MCF 10A (cell line): ENCODE data around the gene SNTG2. TPM values are rescaled to one million over a fixed set of nuclear protein-coding genes. Genes with fewer than 3 reads are reported as not detected.

ENCODE experiments used
- BruUV-seq: library from RNA; stranded (reverse); fragments of 400-500 nt; replicated peaks from 2 replicates; lab custom pipeline; 2021; lab: Mats Ljungman, UMichigan
- CTCF ChIA-PET: fragments of 300-600 bp; sonication (Branson Sonifier 250); formaldehyde crosslinking; extraction: SDS; loops from one replicate; lab custom pipeline; 2021; ENCODE audit warnings: antibody characterized with exemption, inconsistent platforms; lab: Yijun Ruan, JAX
- POLR2A ChIA-PET: fragments of 300-600, 350-650 bp; sonication (Branson Sonifier 250); formaldehyde crosslinking; extraction: SDS; loops from one replicate; lab custom pipeline; 2020; ENCODE audit warnings: antibody characterized with exemption, inconsistent platforms; lab: Yijun Ruan, JAX
- DNase-seq: peaks from one replicate; pipeline ENCODE4 v3.0.0-alpha.2; 2018; ENCODE audit not compliant: unreplicated experiment
- H3K27ac Mint-ChIP-seq: one replicate; pipeline ENCODE4 v1.8.0; 2022; ENCODE audit warnings: mild to moderate bottlenecking, low read depth, mixed read lengths; ENCODE audit not compliant: unreplicated experiment
- H3K27me3 Mint-ChIP-seq: one replicate; pipeline ENCODE4 v1.8.0; 2022; ENCODE audit warnings: mixed read lengths; ENCODE audit not compliant: insufficient read depth, unreplicated experiment
- H3K36me3 Mint-ChIP-seq: one replicate; pipeline ENCODE4 v1.8.0; 2022; ENCODE audit warnings: mild to moderate bottlenecking, moderate library complexity, mixed read lengths; ENCODE audit not compliant: insufficient read depth, unreplicated experiment
- H3K4me1 Mint-ChIP-seq: one replicate; pipeline ENCODE4 v1.8.0; 2022; ENCODE audit warnings: mixed read lengths; ENCODE audit not compliant: insufficient read depth, unreplicated experiment
- H3K4me3 Mint-ChIP-seq: one replicate; pipeline ENCODE4 v1.8.0; 2022; ENCODE audit warnings: mild to moderate bottlenecking, moderate library complexity, mixed read lengths; ENCODE audit not compliant: unreplicated experiment
- H3K9me3 Mint-ChIP-seq: one replicate; pipeline ENCODE4 v1.8.0; 2022; ENCODE audit warnings: mixed read lengths; ENCODE audit not compliant: unreplicated experiment
- intact Hi-C: fragments of 100-400 bp; cut with micrococcal nuclease; formaldehyde crosslinking; loops from 2 replicates; pipeline ENCODE4 v1.14.1; 2022
- total RNA-seq: library from RNA; stranded (reverse); gene quantifications from 2 replicates; pipeline ENCODE4 v1.2.3, GENCODE V29; 2022
- TF ChIP-seq, protein P1 (sequence below): fragments of 200-600 bp; IDR thresholded peaks from one replicate; pipeline ENCODE4 v1.8.0; 2022; ENCODE audit warnings: antibody characterized with exemption, mild to moderate bottlenecking; ENCODE audit not compliant: unreplicated experiment

Gene SNTG2
- total RNA-seq, 1 experiment from 2014 or later, result not detected

- TF ChIP-seq, protein P1, sequence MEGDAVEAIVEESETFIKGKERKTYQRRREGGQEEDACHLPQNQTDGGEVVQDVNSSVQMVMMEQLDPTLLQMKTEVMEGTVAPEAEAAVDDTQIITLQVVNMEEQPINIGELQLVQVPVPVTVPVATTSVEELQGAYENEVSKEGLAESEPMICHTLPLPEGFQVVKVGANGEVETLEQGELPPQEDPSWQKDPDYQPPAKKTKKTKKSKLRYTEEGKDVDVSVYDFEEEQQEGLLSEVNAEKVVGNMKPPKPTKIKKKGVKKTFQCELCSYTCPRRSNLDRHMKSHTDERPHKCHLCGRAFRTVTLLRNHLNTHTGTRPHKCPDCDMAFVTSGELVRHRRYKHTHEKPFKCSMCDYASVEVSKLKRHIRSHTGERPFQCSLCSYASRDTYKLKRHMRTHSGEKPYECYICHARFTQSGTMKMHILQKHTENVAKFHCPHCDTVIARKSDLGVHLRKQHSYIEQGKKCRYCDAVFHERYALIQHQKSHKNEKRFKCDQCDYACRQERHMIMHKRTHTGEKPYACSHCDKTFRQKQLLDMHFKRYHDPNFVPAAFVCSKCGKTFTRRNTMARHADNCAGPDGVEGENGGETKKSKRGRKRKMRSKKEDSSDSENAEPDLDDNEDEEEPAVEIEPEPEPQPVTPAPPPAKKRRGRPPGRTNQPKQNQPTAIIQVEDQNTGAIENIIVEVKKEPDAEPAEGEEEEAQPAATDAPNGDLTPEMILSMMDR, result no peak
- peaks cover 16% of the 10 kb centered on the region for H3K9me3 Mint-ChIP-seq
- intact Hi-C loops, result no loop called here
- no peak overlapping the region for H3K27ac Mint-ChIP-seq
- no peaks in the 10 kb centered on the region for H3K27me3 Mint-ChIP-seq
- H3K36me3 Mint-ChIP-seq, result peaks cover 6% of the 10 kb centered on the region
- BruUV-seq, result no TSS peak
- ChIA-PET CTCF (interaction anchor here (0.6 to 3.2 kb wide), 2 partner anchors 12 to 488 kb away, joined by 4 to 14 read pairs; no protein-coding TSS in a partner anchor), POLR2A (interaction anchor here (0.6 kb wide), 1 partner anchor 315 kb away, joined by 3 read pairs; no protein-coding TSS in a partner anchor)
- DNase-seq, result no peak
- H3K4me3 Mint-ChIP-seq, result no peak overlapping the region
- no peaks in the 10 kb centered on the region for H3K4me1 Mint-ChIP-seq
Observed at GRCh38 chr2:942775-943460, 7.7 kb upstream of the SNTG2 start.

- Mint-ChIP-seq H3K4me3 (no peak overlapping the region), H3K27ac (no peak overlapping the region), H3K9me3 (peaks cover 16% of the 10 kb centered on the region), H3K4me1 (no peaks in the 10 kb centered on the region), H3K36me3 (peaks cover 6% of the 10 kb centered on the region), H3K27me3 (no peaks in the 10 kb centered on the region)
- intact Hi-C loops, result no loop called here
- DNase-seq, result no peak
- no TSS peak for BruUV-seq
- ChIA-PET CTCF (interaction anchor here (0.6 to 3.2 kb wide), 2 partner anchors 11 to 487 kb away, joined by 4 to 14 read pairs; no protein-coding TSS in a partner anchor), POLR2A (no interaction called here)
- TF ChIP-seq, protein P1, result no peak
Observed at GRCh38 chr2:943461-943797, 7.2 kb upstream of the SNTG2 start.

DNA sequence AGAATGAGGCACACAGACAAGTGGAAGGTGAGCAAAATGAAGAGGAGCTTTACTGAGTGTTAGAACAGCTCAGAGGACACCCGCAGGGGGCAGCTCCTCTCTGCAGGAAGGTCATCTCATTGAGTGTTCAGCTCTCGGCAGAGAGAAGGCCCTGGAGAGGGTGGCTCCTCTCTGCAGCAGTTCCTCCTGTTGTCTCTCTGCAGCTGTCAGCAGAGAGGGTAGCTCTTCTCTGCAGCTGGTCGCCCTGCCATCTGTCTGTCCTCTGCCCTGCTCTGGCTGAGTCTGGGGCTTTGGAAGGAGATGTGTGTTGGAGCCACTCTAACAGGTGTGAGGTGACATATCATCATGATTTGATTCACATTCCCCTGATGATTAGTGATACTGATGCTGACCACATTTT is 6.8 kb upstream of the SNTG2 start:
- H3K4me1 Mint-ChIP-seq, result no peaks in the 10 kb centered on the region
- H3K36me3 Mint-ChIP-seq, result peaks cover 6% of the 10 kb centered on the region
- H3K27ac Mint-ChIP-seq, result no peak overlapping the region
- DNase-seq, result no peak
- peaks cover under 1% of the 10 kb centered on the region for H3K27me3 Mint-ChIP-seq
- TF ChIP-seq, protein P1, result no peak
- no peak overlapping the region for H3K4me3 Mint-ChIP-seq
- CTCF ChIA-PET, result interaction anchor here (0.6 to 3.2 kb wide), 2 partner anchors 11 to 487 kb away, joined by 4 to 14 read pairs; no protein-coding TSS in a partner anchor
- POLR2A ChIA-PET, result no interaction called here
- intact Hi-C loops, result no loop called here
- H3K9me3 Mint-ChIP-seq, result peaks cover 16% of the 10 kb centered on the region
- no TSS peak for BruUV-seq

DNA sequence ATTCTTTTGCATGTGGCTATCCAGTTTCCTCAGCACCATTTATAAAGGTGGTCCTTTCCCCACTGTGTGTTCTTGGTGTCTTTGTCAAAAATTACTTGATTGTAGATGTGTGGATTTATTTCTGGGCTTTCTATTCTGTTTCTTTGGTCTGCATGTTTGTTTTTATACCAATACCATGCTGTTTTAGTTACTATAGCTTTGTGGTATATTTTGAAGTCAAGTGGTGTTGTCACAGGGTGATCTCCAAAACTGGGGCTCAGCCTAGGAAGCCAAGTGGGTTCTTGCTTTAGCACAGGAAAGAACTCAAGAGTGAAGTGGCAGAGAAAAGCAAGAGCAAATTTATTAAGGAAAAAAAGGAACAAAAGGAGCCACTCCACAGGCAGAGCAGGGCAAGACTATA is 6.0 kb upstream of the SNTG2 start:
- Mint-ChIP-seq H3K4me3 (no peak overlapping the region), H3K27me3 (peaks cover 9% of the 10 kb centered on the region), H3K4me1 (no peaks in the 10 kb centered on the region), H3K36me3 (peaks cover under 1% of the 10 kb centered on the region), H3K27ac (no peak overlapping the region), H3K9me3 (peaks cover 16% of the 10 kb centered on the region)
- no TSS peak for BruUV-seq
- POLR2A ChIA-PET, result no interaction called here
- DNase-seq, result no peak
- TF ChIP-seq, protein P1, result no peak
- intact Hi-C loops, result no loop called here
- CTCF ChIA-PET, result interaction anchor here (0.6 to 3.2 kb wide), 2 partner anchors 10 to 51 kb away, joined by 3 to 14 read pairs; no protein-coding TSS in a partner anchor
